Hepatocyte (in vitro differentiated cells): ENCODE results near the gene GUK1.

ENCODE experiments used
- CTCF ChIP-seq: fragments of 200-600 bp; sonication (generic); IDR thresholded peaks from 2 replicates; pipeline ENCODE4 v1.5.1; 2016; ENCODE audit warnings: antibody characterized with exemption, mild to moderate bottlenecking; ENCODE audit not compliant: poor library complexity
- EZH2phosphoT487 ChIP-seq: fragments of 200-600 bp; sonication (generic); IDR thresholded peaks from one replicate; pipeline ENCODE4 v1.6.1; 2018; ENCODE audit warnings: antibody characterized with exemption, mild to moderate bottlenecking, low read depth, moderate library complexity; ENCODE audit not compliant: unreplicated experiment, severe bottlenecking

DNA sequence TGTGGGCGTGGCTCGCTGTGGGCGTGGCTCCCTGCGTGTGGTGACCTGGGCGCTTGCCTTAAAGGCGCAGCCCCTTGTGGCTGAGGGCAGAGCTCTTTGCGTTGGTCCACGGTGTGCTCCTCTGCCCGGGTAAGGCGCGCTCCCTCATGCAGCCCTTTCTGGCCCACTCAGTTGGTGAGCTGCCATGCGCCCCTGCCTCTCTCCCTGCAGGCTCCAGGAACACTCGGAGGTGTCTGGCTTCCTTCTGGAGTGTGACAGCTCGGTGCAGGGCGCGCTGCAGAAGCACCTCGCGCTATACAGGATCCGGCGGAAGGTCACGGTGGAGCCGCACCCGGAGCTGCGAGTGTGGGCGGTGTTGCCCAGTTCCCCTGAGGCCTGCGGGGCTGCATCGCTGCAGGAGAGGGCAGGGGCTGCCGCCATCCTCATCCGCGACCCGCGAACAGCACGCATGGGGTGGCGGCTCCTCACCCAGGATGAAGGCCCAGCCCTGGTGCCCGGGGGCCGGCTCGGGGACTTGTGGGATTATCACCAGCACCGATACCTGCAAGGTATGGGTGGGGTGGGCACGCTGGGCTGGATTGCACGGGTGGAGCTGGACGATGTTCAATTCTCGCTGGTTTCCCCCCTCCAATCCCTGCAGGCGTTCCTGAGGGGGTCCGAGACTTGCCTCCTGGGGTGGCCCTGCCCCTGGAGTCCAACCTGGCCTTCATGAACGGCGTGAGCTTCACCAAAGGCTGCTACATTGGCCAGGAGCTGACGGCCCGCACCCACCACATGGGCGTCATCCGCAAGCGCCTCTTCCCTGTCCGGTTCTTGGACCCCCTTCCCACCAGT is 34.6 kb downstream of the GUK1 start:
- no peak for TF ChIP-seq CTCF
- no peak for TF ChIP-seq EZH2phosphoT487
